H7 (cell line): Measurements from ENCODE around the gene KLHDC8A. TPM values are rescaled to one million over a fixed set of nuclear protein-coding genes. Genes with fewer than 3 reads are reported as not detected.

Experiments
- DNase-seq: peaks from one replicate; pipeline ENCODE4 v3.0.0; 2012
- H3K27me3 ChIP-seq: 2 replicates; pipeline ENCODE4 v1.6.0; 2011; ENCODE audit warnings: mild to moderate bottlenecking, low read length; ENCODE audit not compliant: control insufficient read depth, insufficient read depth
- H3K36me3 ChIP-seq: replicated peaks from 2 replicates; pipeline ENCODE4 v1.5.1; 2011; ENCODE audit warnings: low read length; ENCODE audit not compliant: control insufficient read depth, insufficient read depth
- H3K4me3 ChIP-seq: 2 replicates; pipeline ENCODE4 v1.5.1; 2011; ENCODE audit warnings: low read depth, mild to moderate bottlenecking, control low read depth, low read length, moderate library complexity; ENCODE audit not compliant: insufficient read depth
- total RNA-seq: library from RNA; depleted of rRNA; stranded (reverse); fragments of >200 nt; shearing (Covaris generic); gene quantifications from 2 replicates; pipeline ENCODE4 v1.2.3, GENCODE V29; 2014

KLHDC8A gene
- total RNA-seq, 1 experiment from 2014 or later = 5.0 TPM

DNA sequence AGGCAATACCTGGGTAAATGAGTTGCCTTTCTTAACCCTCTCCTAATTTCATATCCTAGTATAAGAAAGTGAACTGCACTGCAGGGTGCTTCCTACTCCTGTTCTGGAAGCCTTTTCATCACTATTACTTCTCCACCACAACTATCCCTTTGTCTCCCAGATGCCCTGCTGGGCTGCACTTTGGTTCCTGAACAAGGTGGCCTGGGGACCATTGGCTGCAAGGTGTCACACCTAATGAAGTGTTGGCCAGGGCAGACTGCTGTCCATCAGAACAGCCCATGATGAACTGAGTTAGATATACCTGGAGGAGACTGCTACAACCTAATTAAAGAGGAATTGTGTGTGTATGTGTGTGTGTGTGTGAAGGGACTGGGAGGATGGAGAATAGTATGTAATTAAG, 1.9 kb upstream of the KLHDC8A start:
- no peak for DNase-seq
- Histone ChIP-seq H3K36me3 (no peaks in the 10 kb centered on the region), H3K27me3 (no peaks in the 10 kb centered on the region), H3K4me3 (no peak overlapping the region)

DNA sequence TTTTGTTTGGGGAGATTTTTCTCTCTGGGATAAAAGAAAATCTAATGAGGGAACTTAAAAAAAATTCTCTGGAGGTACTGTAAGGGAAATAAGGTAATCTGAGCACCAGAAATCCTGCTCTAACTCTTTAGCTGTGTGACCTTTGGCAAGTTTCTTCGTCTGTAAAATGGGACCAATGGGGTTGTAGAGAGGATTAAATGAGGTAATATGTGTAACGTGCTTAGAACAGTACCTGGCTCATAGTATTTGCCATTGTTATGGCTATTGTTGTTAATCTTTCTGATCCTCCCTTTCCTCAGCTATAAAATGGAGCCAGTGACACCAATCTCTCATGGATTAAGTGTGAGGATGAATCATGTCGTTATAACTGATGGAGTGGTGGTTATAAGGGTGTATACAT, 845 bp upstream of the KLHDC8A start:
- no peaks in the 10 kb centered on the region for H3K27me3 ChIP-seq
- no peak overlapping the region for H3K4me3 ChIP-seq
- no peaks in the 10 kb centered on the region for H3K36me3 ChIP-seq

DNA sequence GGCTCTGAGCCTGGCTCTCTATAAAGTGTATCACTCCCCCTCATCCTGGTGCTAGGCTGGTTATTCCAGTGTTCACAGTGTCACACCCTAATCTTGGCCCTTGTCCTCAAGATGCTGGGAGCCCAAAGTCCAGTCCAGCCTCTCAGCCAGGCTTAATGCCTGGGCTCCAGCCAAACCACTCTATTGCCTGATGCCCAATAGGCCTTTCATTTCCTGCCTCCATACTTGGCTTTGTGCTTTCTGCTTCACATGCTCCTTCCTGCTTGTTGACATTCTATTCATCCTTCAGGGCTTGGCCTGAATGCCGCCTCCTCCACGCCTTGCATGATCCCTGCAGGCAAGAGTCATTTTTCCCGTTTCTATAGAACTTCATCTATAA, 1.7 kb downstream of the KLHDC8A start:
- Histone ChIP-seq H3K27me3 (no peaks in the 10 kb centered on the region), H3K4me3 (no peak overlapping the region), H3K36me3 (no peaks in the 10 kb centered on the region)
- DNase-seq = no peak

More for the DNA sequence above, 845 bp upstream of the KLHDC8A start:
- no peak for DNase-seq

DNA sequence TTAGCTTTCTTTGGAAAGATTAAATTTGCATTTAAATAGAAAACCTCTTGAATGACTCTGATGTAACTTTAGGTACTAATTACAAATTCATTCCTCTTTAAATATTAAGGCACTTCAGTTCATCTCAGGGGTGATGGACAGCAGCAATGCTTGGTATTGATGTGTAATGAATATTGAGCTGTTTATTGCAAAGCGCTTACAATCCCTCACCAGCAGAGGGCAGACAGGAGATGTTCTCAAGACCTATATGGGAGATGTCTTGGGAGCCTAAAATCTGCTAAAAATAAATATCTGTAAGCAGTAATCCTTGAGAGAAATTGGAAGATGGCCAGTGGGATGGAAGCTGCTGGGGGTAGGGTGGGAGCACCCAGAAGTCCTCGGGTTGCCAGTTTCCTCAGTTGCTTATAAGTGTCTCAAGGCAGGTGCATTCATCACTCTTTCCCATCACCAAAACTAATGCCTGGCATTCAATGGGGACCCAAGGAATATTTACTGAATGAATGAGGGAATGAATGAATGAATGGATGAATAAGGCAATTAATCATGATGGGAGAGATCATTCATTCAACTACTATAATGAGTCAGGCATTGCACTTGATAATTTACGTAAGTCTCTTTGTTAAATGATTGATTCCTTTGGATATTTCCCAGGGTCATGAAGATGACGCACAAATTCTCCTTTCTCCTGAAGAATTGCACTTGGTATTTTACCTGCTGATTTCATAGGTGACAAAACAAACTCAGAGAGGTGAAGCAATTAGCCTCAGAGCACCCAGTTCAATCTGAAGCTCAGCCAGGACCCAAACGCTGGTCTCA, 2.3 kb downstream of the KLHDC8A start:
- Histone ChIP-seq H3K36me3 (no peaks in the 10 kb centered on the region), H3K4me3 (no peak overlapping the region), H3K27me3 (no peaks in the 10 kb centered on the region)
- peak; percentile 61 for DNase-seq

DNA sequence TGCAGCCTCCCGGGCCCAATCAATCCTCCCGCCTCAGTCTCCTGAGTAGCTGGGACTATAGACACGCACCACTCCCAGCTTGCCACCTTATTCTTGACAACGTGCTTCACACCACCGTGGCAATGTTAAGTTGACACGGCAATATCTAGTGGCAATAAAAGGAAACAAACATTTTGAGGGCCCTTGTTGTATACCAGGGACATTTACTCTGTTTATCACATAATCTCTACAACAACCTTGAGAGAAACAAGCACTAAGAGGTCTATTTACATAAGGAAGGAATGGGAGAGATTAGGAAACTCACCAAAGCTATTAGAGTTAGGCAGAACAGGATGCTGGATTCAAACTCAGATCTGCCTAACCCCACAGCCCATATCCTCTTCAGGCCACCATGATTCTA, 3.1 kb downstream of the KLHDC8A start:
- H3K4me3 ChIP-seq = no peak overlapping the region
- no peaks in the 10 kb centered on the region for H3K36me3 ChIP-seq
- H3K27me3 ChIP-seq = no peaks in the 10 kb centered on the region
- DNase-seq = no peak

DNA sequence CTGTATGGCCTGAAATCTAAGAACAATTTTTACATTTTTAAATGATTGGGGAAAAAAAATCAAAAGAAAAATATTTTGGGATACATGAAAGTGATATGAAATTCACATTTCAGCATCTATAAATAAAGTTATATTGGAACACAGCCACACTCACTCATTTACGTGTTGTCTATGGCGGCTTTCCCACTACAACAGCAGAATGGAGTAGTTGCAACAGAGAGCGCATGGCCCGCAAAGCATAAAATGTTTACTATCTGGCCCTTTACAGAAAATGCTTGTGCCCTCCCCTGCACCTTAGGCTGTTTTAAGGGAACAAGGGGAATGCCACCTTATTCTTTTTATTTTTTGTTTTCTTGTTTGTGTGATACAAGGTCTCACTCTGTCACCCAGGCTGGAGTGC, 3.5 kb downstream of the KLHDC8A start:
- Histone ChIP-seq H3K4me3 (no peak overlapping the region), H3K36me3 (no peaks in the 10 kb centered on the region), H3K27me3 (no peaks in the 10 kb centered on the region)
- no peak for DNase-seq

DNA sequence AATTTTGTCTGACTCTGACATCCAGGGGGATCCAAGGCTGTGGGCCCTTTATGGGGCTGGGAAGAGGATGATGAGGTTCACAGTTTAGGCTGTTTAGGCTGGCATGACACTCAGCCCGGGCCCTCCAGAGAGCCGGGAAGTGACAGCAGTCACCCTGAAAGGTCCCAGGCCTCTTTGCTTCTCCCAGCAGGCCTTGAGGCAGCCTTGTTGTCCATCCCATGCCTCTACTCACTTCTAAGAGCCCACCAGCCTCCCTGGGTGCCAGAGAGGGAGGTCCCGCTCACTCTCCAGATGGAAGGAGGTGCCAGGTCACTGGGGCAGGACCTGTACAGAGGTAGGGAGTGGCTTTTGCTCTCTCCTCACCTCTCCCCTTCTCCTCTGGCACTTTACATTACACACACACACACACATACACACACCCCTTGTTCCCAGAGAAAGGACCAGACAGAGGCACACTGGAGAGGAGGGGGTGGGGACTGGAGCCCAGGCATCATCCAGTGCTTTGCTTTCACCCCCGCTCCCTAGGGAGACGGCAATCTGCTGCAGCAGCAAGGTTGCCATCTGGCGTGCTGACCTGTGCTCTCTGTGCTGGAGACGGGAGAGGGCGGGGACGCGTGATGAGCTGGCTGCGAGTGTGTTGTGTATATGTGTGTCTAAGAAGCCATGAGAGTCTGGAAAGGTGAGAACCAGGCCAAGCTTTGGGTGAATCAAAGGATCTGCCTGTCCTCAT, 4.6 kb downstream of the KLHDC8A start:
- H3K4me3 ChIP-seq = no peak overlapping the region
- H3K27me3 ChIP-seq = peaks cover under 1% of the 10 kb centered on the region; the same call in 1 of the 2 replicates
- DNase-seq = no peak
- no peaks in the 10 kb centered on the region for H3K36me3 ChIP-seq

DNA sequence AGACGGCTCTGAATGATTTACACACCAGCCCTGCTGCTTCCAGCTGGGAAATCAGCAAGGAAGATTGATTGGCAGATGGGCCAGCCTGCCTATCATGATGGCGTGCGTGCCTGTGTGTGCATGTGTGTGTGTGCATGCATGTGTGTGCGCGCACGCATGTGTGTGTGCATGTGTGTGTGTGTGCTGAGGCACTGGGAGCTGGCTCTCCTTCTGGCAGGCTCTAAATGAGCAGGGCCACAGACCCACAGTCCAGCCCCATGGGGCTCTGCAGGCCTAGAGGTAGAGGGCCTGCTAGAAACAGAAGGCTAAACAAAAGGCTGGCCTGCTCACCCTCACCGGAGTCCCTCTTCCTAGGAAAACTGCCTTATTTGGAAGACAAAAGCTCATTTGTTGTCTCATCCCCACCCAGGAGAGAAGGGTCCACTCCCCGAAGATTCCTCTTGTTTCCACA, 6.0 kb downstream of the KLHDC8A start:
- no peak overlapping the region for H3K4me3 ChIP-seq
- no peaks in the 10 kb centered on the region for H3K36me3 ChIP-seq
- DNase-seq = peak; percentile 71
- peaks cover 2% of the 10 kb centered on the region for H3K27me3 ChIP-seq

DNA sequence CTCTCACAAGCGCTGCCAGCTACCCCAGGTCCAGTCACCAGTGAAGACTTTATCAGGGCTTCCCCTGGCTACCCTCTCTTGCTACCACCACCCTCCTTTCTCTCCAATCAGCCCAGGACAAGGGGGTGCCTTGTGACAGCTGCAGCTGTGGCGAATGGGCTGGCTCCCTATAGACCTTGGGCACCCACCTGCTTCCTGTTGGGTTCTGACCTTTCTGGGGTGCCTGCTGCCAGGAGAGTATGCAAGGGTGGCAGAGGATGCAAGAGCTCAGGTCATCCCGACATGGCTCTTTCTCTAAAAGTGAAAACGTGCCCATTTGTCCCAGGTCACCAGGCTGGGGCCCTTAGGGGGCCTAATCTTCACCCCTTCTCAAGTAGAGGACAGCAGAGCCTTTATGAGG, 6.6 kb downstream of the KLHDC8A start:
- no peak overlapping the region for H3K4me3 ChIP-seq
- DNase-seq = no peak
- no peaks in the 10 kb centered on the region for H3K36me3 ChIP-seq
- peaks cover 4% of the 10 kb centered on the region for H3K27me3 ChIP-seq

DNA sequence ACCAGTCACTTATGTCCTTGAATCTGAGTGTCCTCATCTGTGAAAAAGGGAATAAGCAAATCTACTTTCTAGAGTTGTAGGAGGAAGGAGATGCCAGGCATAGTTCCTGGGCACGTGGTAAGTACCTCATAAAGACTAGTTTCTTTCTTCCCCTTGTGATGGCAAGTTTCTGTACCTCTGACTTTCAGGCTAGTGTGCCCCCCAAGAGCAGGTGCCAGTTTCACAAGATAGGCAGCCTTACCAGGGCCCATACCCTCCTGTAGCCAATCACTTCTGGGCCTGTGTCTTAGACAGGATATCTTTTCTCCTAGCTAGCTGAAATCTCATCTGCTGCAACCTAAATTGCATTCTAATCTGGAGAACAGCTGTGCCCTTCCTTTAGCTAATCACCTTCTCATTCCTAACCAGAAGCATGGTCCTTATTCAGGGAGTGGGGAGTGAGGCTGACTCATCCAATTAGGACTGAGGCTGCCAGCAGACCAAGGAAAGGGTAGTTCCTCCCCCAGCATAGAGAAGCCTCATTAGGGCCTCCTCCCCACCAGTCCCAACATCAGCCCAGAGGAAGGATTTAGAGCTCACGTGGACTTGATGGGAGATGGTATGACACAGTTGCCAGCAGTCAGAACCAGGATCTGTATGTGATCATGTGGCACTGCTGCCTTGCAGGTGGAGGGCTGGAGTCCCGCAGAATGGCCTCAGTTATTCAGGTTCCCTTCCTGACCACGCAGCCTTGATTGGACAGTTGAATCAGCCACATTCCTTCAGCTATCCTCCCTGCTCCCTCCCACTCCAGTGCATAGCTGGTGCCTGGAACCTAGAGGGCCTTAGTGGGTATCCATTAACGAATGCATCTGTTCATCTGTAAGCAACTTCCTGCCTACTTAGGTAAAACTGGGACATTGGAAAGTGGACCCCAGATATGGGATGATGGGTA, 7.9 kb downstream of the KLHDC8A start:
- H3K36me3 ChIP-seq = no peaks in the 10 kb centered on the region
- DNase-seq = no peak

DNA sequence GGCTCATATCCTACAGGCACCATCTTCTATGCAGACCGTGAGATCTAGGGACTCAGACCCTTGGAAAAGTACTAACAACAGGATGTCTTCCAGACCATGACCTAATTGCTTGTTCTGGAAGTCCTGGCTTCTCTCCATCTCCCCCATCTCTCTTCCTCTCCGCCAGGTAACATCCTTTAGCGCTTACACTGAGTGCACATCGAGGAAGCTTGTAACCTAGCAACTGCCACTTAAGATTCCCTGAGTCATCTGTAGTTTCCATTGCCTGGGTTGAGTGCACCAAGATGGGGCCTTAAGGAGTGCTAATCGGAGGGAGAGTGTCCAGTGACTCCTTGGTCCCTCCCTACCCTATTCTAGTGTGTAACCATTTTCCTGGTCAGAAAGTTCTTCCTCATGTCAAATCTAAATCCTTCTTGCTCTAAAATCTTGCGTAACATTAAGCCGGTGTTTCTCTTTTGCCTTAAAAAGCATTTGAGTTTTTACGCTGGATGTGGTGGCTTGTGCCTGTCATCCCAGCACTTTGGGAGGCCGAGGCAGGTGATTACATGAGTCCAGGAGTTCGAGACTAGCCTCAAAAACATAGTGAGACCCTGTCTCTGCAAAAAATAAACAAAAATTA, 9.7 kb downstream of the KLHDC8A start:
- no peaks in the 10 kb centered on the region for H3K36me3 ChIP-seq
- no peak for DNase-seq
- no peak overlapping the region for H3K4me3 ChIP-seq
- H3K27me3 ChIP-seq = peaks cover 34% of the 10 kb centered on the region

More for the DNA sequence above, 7.9 kb downstream of the KLHDC8A start:
- no peak overlapping the region for H3K4me3 ChIP-seq
- H3K27me3 ChIP-seq = peaks cover 17% of the 10 kb centered on the region

DNA sequence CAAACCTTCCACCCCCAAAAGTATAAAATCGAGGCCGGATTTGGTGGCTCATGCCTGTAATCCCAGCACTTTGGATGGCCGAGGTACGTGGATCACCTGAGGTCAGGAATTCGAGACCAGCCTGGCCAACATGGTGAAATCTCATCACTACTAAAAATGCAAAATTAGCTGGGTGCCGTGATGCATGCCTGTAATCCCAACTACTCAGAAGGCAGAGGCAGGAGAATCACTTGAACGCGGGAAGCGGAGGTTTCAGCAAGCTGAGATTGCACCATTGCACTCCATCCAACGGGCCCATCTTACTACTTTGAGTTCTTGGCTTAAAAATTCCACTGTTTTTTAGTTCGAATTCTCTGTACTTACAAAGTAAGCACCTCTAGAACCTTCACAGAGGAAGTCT, 11.0 kb downstream of the KLHDC8A start:
- DNase-seq = no peak
- no peaks in the 10 kb centered on the region for H3K36me3 ChIP-seq
- peaks cover 36% of the 10 kb centered on the region for H3K27me3 ChIP-seq
- H3K4me3 ChIP-seq = no peak overlapping the region

DNA sequence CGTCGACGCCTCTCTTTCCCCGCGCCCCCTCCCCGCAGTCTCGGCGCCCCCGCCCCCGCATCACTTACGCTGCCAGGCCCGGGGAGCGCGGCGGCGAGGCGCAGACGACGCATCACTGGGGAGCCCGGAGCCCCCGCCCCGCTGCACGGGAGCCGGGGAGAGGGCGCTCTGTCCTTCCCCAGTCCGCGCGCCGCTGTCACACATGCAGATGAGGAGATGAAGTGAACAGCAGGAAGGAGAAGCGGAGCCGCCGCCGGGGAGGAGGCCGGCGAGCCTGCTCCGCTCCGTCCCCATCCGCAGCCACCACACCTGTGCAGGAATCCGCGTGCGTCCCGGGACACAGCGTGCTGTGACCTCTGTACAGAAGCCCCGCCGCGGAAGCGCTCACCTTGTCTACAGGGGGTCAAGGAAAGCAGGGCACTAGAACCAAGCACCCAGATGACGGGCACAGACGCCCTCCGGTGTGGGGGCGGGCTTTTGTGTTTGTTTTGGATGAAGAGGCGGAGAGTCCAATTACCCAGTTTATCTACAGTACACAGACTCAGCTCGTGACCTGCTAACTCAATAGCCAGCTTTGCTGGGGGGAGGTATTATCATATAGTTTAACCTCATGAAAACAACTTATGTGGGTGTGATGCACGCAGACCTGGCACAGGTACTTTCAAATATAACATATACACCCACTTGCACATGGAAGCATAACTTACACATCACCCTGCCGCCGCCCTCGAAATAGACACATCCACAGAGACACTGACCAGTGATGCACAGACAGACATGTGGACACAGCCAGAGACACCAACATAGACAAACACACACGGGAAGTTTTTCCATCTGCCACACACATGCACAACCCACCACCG, 12.4 kb downstream of the KLHDC8A start:
- H3K27me3 ChIP-seq = peaks cover 36% of the 10 kb centered on the region
- peak; percentile 82 for DNase-seq

More for the DNA sequence above, 12.4 kb downstream of the KLHDC8A start:
- peak overlapping the region; percentile 68 for H3K4me3 ChIP-seq
- no peaks in the 10 kb centered on the region for H3K36me3 ChIP-seq
